Heart right ventricle (tissue), 16 donors: Measurements from ENCODE around the gene GPR107. TPM values are rescaled to one million over a fixed set of nuclear protein-coding genes. Genes with fewer than 3 reads are reported as not detected.
A peak's percentile ranks its signal among the peaks of the same experiment; 100 is the strongest.
"Not testable (repeated sequence)": the region's sequence is repeated elsewhere in the genome, so short reads cannot be mapped to it uniquely, and the experiment has no call there.

Experiments used
- ATAC-seq, 8 donors: fragments of 200-7000 bp; cut with Tn5 transposase; one replicate each; pipeline ENCODE4 v1.9.1; 2020; ENCODE audit warnings: mild to moderate bottlenecking in 8 of 8, moderate library complexity in 8 of 8, moderate number of reproducible peaks in 1 of 8
- DNase-seq, 2 donors: peaks; one replicate each; pipeline ENCODE4 v3.0.0-alpha.2; 2020
- H3K27ac ChIP-seq, 10 donors: fragments of 200-600 bp; sonication (generic) in 2 of 10; one replicate each; pipeline versions ENCODE4 v1.5.0 to v1.8.0; 2020 to 2022; ENCODE audit warnings: mild to moderate bottlenecking in 3 of 10
- H3K27me3 ChIP-seq, 7 donors: fragments of 200-600 bp; one replicate each; pipeline ENCODE4 v1.8.0; 2021 to 2022; ENCODE audit warnings: mild to moderate bottlenecking in 2 of 7
- H3K36me3 ChIP-seq, 9 donors: fragments of 200-600 bp; sonication (generic) in 1 of 9; one replicate each; pipeline versions ENCODE4 v1.5.0 to v1.8.0; 2020 to 2022; ENCODE audit warnings: mild to moderate bottlenecking in 2 of 9
- H3K4me1 ChIP-seq, 9 donors: fragments of 200-600 bp; sonication (generic) in 1 of 9; one replicate each; pipeline versions ENCODE4 v1.5.0 to v1.8.0; 2020 to 2022; ENCODE audit warnings: mild to moderate bottlenecking in 4 of 9
- H3K4me3 ChIP-seq, 10 donors: fragments of 200-600 bp; sonication (generic) in 2 of 10; one replicate each; pipeline versions ENCODE4 v1.5.0 to v1.8.0; 2020 to 2022; ENCODE audit warnings: mild to moderate bottlenecking in 7 of 10, moderate library complexity in 2 of 10
- H3K9me3 ChIP-seq, 11 donors: fragments of 200-600 bp in 10 of 11; sonication (generic) in 2 of 11; one replicate each; pipeline versions ENCODE4 v1.5.0 to v1.8.0; 2013 to 2022; ENCODE audit warnings: mild to moderate bottlenecking in 2 of 11, control low read depth in 1 of 11, moderate library complexity in 1 of 11
- WGBS, 2 donors: extraction: QIAGEN DNeasy Blood & Tissue Kit; methylation state at CpG; one replicate each; pipeline ENCODE4 v1.1.7; 2013; ENCODE audit warnings: inconsistent platforms in 1 of 2; 5-methylcytosine and 5-hydroxymethylcytosine counted together
- intact Hi-C, 10 donors: fragments of 100-400 bp; cut with DNase I; formaldehyde crosslinking; loops; one replicate each; pipeline versions ENCODE4 v1.11.1 to v1.14.2; 2022
- polyA plus RNA-seq, 2 donors: library from polyadenylated mRNA; stranded (reverse); fragments of 200-250 nt; gene quantifications; one replicate each; pipeline ENCODE4 v1.2.3, GENCODE V29; 2013
- total RNA-seq, 10 donors: library from RNA; stranded (reverse); fragmentation: NEBNext Ultra II Directional in 3 of 10; extraction: Animal tissue kit (Norgen Biotek cat#: 25700) in 3 of 10; gene quantifications; one replicate each; pipeline versions ENCODE4 v1.2.1 to v1.2.4, GENCODE V29; 2021 to 2023
- TF ChIP-seq, protein P1 (sequence below), 9 donors: fragments of 200-600 bp; sonication (generic) in 2 of 9; IDR thresholded peaks; one replicate each; pipeline versions ENCODE4 v1.5.0 to v1.8.0; 2021 to 2022; ENCODE audit warnings: antibody characterized with exemption in 9 of 9, mild to moderate bottlenecking in 5 of 9, moderate library complexity in 1 of 9
- donor health status: Arrhythmogenic right ventricular cardiomyopathy.
- donor health status: ischemic (EF 13 %, LVEDD 7.1; RV severe dilation, severe dysfunction).
- donor health status: healthy with polysubstance abuse.
- donor health status: DM: no; HTN: yes; CAD: no.
- donor health status: DM: no; HTN: no; CAD: no.
- donor health status: ischemic (EF 25% LVEDD 6.9; RV normal size, moderate dysfunction).
- donor health status: ischemic (EF 25% LVEDD 5.7; RV mildly dilated, moderate dysfunction).
- donor health status: healthy.
- donor health status: DM: yes; HTN: yes; CAD: no.
- donor health status: Ischemic cardiomyopathy.
- donor health status: ischemic (EF 35%, LVEDD 5.7; RV mildly dilated, moderate dysfunction).
- donor health status: nonischemic (EF 11% LVEDD 7.7; RV severe dilation, severe dysfunction).
- donor health status: DM: yes; HTN: yes; CAD: no.
- donor health status: PGD.
- donor health status: ischemic (EF 29% LVEDD 5.4; RV normal size, mild dysfunction).
- donor health status: nonischemic (EF 23%, LVEDD 6.1; RV moderate dilation, normal function).

GPR107 gene
- total and polyA plus RNA-seq, 12 donors: 6.7 to 35.6 (median 23.9) TPM

DNA sequence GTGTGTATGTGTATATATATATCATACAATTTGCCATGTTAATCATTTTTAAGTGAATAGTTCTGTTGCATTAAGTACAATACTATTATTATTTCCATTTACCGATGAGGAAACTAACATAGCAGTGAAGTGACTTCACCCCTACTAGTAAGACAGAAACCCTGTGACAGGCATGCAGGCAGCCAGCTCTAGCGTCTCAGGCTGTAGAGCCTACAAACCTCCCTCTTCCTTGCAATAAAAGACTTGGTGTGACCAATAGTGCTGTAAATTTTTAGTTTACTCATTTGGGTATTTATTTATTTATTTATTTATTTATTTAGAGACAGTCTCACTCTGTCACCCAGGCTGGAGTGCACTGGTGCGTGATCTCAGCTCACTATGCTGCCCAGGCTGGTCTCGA lies 35.4 kb upstream of the GPR107 start:
- peaks cover 0 to 42% (median 13%) of the 10 kb centered on the region in 9 donors for H3K4me1 ChIP-seq
- WGBS, 2 donors: 95 to 97% methylated on average over 4 of the region's 4 CpGs
- DNase-seq (no peak), ATAC-seq (no peak)
- no peak overlapping the region for H3K4me3 ChIP-seq
- TF ChIP-seq, protein P1, sequence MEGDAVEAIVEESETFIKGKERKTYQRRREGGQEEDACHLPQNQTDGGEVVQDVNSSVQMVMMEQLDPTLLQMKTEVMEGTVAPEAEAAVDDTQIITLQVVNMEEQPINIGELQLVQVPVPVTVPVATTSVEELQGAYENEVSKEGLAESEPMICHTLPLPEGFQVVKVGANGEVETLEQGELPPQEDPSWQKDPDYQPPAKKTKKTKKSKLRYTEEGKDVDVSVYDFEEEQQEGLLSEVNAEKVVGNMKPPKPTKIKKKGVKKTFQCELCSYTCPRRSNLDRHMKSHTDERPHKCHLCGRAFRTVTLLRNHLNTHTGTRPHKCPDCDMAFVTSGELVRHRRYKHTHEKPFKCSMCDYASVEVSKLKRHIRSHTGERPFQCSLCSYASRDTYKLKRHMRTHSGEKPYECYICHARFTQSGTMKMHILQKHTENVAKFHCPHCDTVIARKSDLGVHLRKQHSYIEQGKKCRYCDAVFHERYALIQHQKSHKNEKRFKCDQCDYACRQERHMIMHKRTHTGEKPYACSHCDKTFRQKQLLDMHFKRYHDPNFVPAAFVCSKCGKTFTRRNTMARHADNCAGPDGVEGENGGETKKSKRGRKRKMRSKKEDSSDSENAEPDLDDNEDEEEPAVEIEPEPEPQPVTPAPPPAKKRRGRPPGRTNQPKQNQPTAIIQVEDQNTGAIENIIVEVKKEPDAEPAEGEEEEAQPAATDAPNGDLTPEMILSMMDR (IDR thresholded peaks at IDR 0.05): no peak
- peaks cover 0 to 12% (median 0%) of the 10 kb centered on the region in 11 donors for H3K9me3 ChIP-seq
- H3K27ac ChIP-seq: no peak overlapping the region
- no peaks in the 10 kb centered on the region for H3K27me3 ChIP-seq
- intact Hi-C loops: no loop called here
- H3K36me3 ChIP-seq: peaks cover 0 to 10% (median 0%) of the 10 kb centered on the region in 9 donors

DNA sequence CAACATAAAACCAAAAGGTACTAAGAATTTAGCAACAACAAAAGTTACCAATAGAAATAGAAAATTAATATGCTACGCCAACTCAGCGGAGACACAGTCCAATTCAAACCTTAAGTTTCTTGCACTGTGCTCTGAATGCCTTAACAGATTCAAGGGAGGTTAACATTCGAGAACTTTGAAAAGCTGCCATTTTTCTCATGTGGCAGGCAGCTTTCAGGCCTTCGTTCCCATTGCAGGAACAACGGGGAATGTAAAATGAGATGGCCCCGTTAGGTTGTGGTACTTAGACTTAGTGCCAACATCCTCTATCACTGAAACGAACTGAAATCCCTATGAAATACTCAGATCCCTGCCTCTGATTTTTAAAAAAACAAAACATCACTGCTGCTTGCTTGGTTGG lies 33.1 kb upstream of the GPR107 start:
- H3K9me3 ChIP-seq: peaks cover 0 to 11% (median 0%) of the 10 kb centered on the region in 11 donors
- H3K27me3 ChIP-seq: no peaks in the 10 kb centered on the region
- ATAC-seq: no peak
- H3K36me3 ChIP-seq: peaks cover 0 to 9% (median 0%) of the 10 kb centered on the region in 9 donors
- peaks cover 0 to 65% (median 13%) of the 10 kb centered on the region in 9 donors for H3K4me1 ChIP-seq
- peak overlapping the region in 2 of 10 donors; percentile 12 to 49 for H3K27ac ChIP-seq
- TF ChIP-seq, protein P1 (IDR thresholded peaks at IDR 0.05): no peak
- 56 to 57% methylated on average over 7 of the region's 7 CpGs for WGBS, 2 donors
- no peak for DNase-seq
- no peak overlapping the region for H3K4me3 ChIP-seq
- intact Hi-C loops: loop anchor here in 2 of 10 donors (5.0 to 10.0 kb wide), 2 partner anchors 38 to 46 kb away; no protein-coding TSS in a partner anchor

DNA sequence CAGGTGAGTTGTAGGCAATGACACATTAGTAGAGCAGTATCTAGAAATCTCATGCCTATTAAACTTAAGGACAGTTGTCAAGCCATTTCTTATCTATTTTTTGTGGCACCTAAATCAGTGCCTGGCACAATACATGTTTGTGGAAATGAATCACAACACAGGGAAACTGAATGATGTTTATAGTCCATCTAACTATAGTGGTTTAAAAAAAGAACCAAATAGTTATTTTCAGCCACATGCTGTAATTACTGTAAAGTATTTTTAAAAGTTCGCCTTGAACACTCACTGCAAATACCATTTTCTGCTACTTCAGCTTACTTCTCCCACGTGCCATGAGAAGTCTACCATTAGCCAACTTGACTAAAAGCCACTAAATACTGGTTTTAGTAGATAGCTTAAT lies 32.6 kb upstream of the GPR107 start:
- peak overlapping the region in 1 of 10 donors; percentile 49 for H3K27ac ChIP-seq
- H3K27me3 ChIP-seq: no peaks in the 10 kb centered on the region
- WGBS, 2 donors: 50 to 59% methylated on average over 2 of the region's 2 CpGs
- H3K9me3 ChIP-seq: peaks cover 0 to 6% (median 0%) of the 10 kb centered on the region in 11 donors
- peaks cover 0 to 4% (median 0%) of the 10 kb centered on the region in 9 donors for H3K36me3 ChIP-seq
- H3K4me3 ChIP-seq: no peak overlapping the region
- ATAC-seq (no peak), DNase-seq (no peak)
- TF ChIP-seq, protein P1 (IDR thresholded peaks at IDR 0.05): no peak
- H3K4me1 ChIP-seq: peaks cover 0 to 70% (median 13%) of the 10 kb centered on the region in 9 donors
- intact Hi-C loops: loop anchor here in 2 of 10 donors (5.0 to 10.0 kb wide), 2 partner anchors 39 to 46 kb away; no protein-coding TSS in a partner anchor

DNA sequence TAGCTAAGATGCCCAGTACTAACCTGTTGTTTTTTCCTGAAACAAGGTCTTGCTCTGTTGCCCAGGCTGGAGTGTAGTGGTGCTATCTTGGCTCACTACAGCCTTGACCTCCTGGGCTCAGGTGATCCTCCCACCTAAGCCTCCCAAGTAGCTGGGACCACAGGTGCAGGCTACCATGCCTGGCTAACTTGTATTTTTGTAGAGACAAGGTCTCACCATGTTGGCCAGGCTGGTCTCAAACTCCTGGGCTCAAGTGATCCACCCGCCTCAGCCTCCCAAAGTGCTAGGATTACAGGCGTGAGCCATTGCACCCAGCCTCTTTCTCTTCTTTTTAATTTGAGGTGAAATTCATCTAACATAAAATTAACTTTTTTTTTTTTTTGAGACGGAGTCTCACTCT lies 31.9 kb upstream of the GPR107 start:
- H3K27me3 ChIP-seq, H3K4me3 ChIP-seq, ATAC-seq, H3K36me3 ChIP-seq, H3K9me3 ChIP-seq, H3K27ac ChIP-seq, DNase-seq: not testable (repeated sequence)
- 93 to 96% methylated on average over 3 of the region's 3 CpGs for WGBS, 2 donors
- intact Hi-C loops: loop anchor here in 2 of 10 donors (5.0 to 10.0 kb wide), 2 partner anchors 40 to 47 kb away; no protein-coding TSS in a partner anchor
- H3K4me1 ChIP-seq: peaks cover 0 to 75% (median 15%) of the 10 kb centered on the region in 9 donors

DNA sequence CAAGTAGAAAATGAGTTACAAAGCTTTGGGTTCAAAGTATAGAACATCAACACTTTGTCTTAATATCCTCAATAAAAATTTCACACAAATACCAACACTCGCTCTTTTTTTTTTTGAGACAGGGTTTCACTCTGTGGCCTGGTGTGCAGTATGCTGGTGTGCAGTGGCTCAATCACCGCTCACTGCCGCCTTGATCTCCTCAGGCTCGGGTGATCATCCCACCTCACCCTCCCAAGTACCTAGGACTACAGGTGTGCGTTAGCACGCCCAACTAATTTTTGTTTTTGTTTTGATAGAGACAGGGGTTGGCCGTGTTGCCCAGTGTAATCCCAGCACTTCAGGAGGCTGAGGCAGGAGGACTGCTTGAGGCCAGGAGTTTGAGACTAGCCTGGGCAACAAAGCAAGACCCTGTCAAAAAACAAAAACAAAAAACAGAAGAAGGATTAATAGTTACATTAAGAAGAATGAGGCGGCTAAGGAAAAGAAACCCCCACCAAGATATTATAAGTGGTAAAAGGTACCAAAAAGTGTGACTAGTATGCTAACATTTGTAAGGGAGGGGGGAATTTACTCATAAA lies 31.1 kb upstream of the GPR107 start:
- no peak for ATAC-seq
- Histone ChIP-seq H3K36me3 (no peaks in the 10 kb centered on the region), H3K9me3 (peaks cover 0 to 7% (median 0%) of the 10 kb centered on the region in 11 donors), H3K27me3 (no peaks in the 10 kb centered on the region), H3K27ac (no peak overlapping the region), H3K4me1 (peaks cover 0 to 76% (median 17%) of the 10 kb centered on the region in 9 donors), H3K4me3 (no peak overlapping the region)
- TF ChIP-seq, protein P1 (IDR thresholded peaks at IDR 0.05): no peak
- DNase-seq: no peak
- 85 to 86% methylated on average over 8 of the region's 8 CpGs for WGBS, 2 donors
- intact Hi-C loops: loop anchor here in 2 of 10 donors (5.0 to 10.0 kb wide), 2 partner anchors 40 to 48 kb away; no protein-coding TSS in a partner anchor
